Right lobe of liver (tissue), 6 donors: ENCODE measurements around the gene MEP1B. TPM values are rescaled to one million over a fixed set of nuclear protein-coding genes. Genes with fewer than 3 reads are reported as not detected.
"Not testable (repeated sequence)": the region's sequence is repeated elsewhere in the genome, so short reads cannot be mapped to it uniquely, and the experiment has no call there.

ENCODE experiments used
- ATAC-seq, 4 donors: fragments of 200-7000 bp; cut with Tn5 transposase; one replicate each; pipeline ENCODE4 v1.9.1; 2020; ENCODE audit warnings: mild to moderate bottlenecking in 4 of 4, moderate library complexity in 4 of 4
- DNase-seq, 3 donors: peaks; one replicate each; pipeline ENCODE4 v3.0.0-alpha.2; 2020
- H3K27ac ChIP-seq, 3 donors: fragments of 200-600 bp; one replicate each; pipeline ENCODE4 v1.8.0; 2022
- H3K27me3 ChIP-seq, 2 donors: fragments of 200-600 bp; one replicate each; pipeline ENCODE4 v1.8.0; 2022
- H3K36me3 ChIP-seq, 4 donors: fragments of 200-600 bp; sonication (generic) in 1 of 4; one replicate each; pipeline versions ENCODE4 v1.5.1 to v1.8.0; 2017 to 2022; ENCODE audit warnings: control low read depth in 1 of 4
- H3K4me1 ChIP-seq, 4 donors: fragments of 200-600 bp; sonication (generic) in 1 of 4; one replicate each; pipeline versions ENCODE4 v1.5.1 to v1.8.0; 2017 to 2022; ENCODE audit warnings: control low read depth in 1 of 4
- H3K4me3 ChIP-seq, 3 donors: fragments of 200-600 bp; one replicate each; pipeline ENCODE4 v1.8.0; 2022
- H3K9me3 ChIP-seq, 4 donors: fragments of 200-600 bp; sonication (generic) in 1 of 4; one replicate each; pipeline versions ENCODE4 v1.5.1 to v1.8.0; 2017 to 2022; ENCODE audit warnings: control low read depth in 1 of 4
- POLR2A ChIP-seq: fragments of 450-650 bp; IDR thresholded peaks from one replicate; pipeline ENCODE4 v1.6.1; 2017; ENCODE audit warnings: antibody characterized with exemption, mild to moderate bottlenecking
- WGBS: methylation state at CpG from one replicate; pipeline ENCODE4 v1.1.6; 2018; ENCODE audit warnings: low coverage, low lambda C conversion rate; ENCODE audit not compliant: insufficient coverage; ENCODE audit errors: missing lambda C conversion rate; 5-methylcytosine and 5-hydroxymethylcytosine counted together
- intact Hi-C, 2 donors: fragments of 100-400 bp; cut with DNase I; formaldehyde crosslinking; loops; one replicate each; pipeline versions ENCODE4 v1.11.2 to v1.14.1; 2022
- total RNA-seq, 6 experiments: library from RNA; depleted of rRNA in 2 of 6; stranded (reverse); fragments of >200 nt in 2 of 6; fragmentation: NEBNext Ultra II Directional in 3 of 6; extraction: Animal tissue kit (Norgen Biotek cat#: 25700) in 3 of 6; gene quantifications; one replicate each; pipeline versions ENCODE4 v1.1.0 to v1.2.4, GENCODE V29; 2016 to 2023
- TF ChIP-seq, protein P1 (sequence below), 4 donors: fragments of 200-600 bp in 3 of 4; fragments of 450-650 bp in 1 of 4; IDR thresholded peaks; one replicate each; pipeline versions ENCODE4 v1.5.1 to v1.8.0; 2016 to 2022; ENCODE audit warnings: antibody characterized with exemption in 4 of 4, mild to moderate bottlenecking in 2 of 4
- donor health status: DM: no; HTN: yes; CAD: no.
- donor health status: DM: no; HTN: no; CAD: no.
- donor health status: DM: no; HTN: no; CAD: no.
- donor health status: DM: no; HTN: yes; CAD: no.
- donor health status: DM: no; HTN: yes; CAD: no.

The MEP1B gene
- total RNA-seq, 6 experiments from 2014 or later = 0.56 to 1.7 (median 0.66) TPM; not detected in 2

DNA sequence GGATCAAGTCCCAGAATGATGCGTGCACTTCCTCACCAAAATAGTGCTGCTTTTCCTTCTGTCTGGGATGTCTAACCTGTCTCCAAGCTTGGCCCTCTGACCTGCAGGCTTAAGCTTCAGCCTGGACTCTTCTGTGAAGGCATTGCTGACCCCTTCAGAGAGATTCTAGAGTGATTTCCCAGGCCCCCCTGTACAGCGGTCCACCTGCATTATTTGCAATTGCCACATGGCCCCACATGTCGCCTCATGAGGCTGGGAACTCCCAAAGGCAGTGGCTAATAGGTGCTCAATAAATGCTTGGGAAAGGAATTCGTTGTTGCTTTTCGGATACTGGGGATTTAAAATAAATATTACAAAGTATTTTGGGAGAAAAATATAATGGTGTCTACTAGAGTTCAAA is 32.3 kb upstream of the MEP1B start:
- 57% methylated on average over 4 of the region's 5 CpGs for WGBS
- no peak for TF ChIP-seq POLR2A
- TF ChIP-seq, protein P1, sequence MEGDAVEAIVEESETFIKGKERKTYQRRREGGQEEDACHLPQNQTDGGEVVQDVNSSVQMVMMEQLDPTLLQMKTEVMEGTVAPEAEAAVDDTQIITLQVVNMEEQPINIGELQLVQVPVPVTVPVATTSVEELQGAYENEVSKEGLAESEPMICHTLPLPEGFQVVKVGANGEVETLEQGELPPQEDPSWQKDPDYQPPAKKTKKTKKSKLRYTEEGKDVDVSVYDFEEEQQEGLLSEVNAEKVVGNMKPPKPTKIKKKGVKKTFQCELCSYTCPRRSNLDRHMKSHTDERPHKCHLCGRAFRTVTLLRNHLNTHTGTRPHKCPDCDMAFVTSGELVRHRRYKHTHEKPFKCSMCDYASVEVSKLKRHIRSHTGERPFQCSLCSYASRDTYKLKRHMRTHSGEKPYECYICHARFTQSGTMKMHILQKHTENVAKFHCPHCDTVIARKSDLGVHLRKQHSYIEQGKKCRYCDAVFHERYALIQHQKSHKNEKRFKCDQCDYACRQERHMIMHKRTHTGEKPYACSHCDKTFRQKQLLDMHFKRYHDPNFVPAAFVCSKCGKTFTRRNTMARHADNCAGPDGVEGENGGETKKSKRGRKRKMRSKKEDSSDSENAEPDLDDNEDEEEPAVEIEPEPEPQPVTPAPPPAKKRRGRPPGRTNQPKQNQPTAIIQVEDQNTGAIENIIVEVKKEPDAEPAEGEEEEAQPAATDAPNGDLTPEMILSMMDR (IDR thresholded peaks at IDR 0.05) = no peak
- H3K36me3 ChIP-seq = no peaks in the 10 kb centered on the region
- no peak overlapping the region for H3K27ac ChIP-seq
- no peaks in the 10 kb centered on the region for H3K27me3 ChIP-seq
- ATAC-seq = no peak
- no peaks in the 10 kb centered on the region for H3K4me1 ChIP-seq
- no peak for DNase-seq
- no peak overlapping the region for H3K4me3 ChIP-seq
- no peaks in the 10 kb centered on the region for H3K9me3 ChIP-seq
- intact Hi-C loops = loop anchor here (5.0 to 10.0 kb wide), 3 partner anchors 117 to 397 kb away; no protein-coding TSS in a partner anchor

DNA sequence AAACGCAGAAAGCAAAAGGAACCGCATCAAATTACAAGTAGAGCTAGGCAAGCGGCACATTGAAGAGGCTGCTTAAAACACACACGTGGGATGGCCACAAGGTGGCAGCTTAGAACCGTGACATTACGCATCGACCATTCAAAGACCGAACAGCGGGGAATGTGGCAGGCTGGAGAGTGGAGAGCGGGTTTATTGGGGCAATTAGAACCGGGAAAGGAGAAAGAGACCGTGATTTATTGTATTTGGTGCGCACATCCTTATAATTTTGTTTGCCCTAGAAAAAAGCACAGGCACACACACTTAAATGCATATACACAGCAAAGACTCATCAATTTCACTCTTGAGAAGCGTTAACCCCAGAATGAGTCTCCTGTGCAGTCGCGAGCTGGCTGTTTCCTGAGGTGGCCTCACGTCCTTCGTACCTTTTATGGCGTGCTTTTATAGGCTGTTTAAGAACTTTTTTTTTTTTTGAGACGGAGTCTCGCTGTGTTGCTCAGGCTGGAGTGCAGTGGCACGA is 31.7 kb upstream of the MEP1B start:
- intact Hi-C loops = loop anchor here (5.0 to 10.0 kb wide), 3 partner anchors 117 to 397 kb away; no protein-coding TSS in a partner anchor
- Histone ChIP-seq H3K27me3 (no peaks in the 10 kb centered on the region), H3K9me3 (no peaks in the 10 kb centered on the region), H3K36me3 (no peaks in the 10 kb centered on the region), H3K27ac (no peak overlapping the region), H3K4me3 (peak overlapping the region; percentile 6 to 20 (median 18)), H3K4me1 (no peaks in the 10 kb centered on the region)
- WGBS = 5% methylated on average over 21 of the region's 22 CpGs
- ATAC-seq = peak; percentile 99 to 100 (median 100)
- peak; percentile 72 to 84 (median 80) for DNase-seq
- TF ChIP-seq POLR2A = no peak
- TF ChIP-seq, protein P1 (IDR thresholded peaks at IDR 0.05) = peak; percentile 75 to 88 (median 84)

DNA sequence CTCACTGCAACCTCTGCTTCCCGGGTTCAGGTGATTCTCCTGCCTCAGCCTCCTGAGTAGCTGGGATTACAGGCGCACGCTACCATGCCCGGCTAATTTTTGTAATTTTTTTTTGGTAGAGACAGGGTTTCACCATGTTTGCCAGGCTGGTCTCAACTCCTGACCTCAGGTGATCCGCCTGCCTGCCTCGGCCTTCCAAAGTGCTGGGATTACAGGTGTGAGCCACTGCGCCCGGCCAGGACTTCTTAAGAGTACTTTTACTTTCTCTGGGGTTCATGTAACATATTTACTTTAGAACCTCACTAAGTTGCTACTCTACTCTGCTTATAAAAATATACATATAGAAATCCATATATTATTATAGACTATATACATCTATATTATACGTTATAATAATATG is 31.2 kb upstream of the MEP1B start:
- not testable (repeated sequence) for H3K9me3 ChIP-seq, H3K4me1 ChIP-seq, ATAC-seq, H3K27ac ChIP-seq, DNase-seq, H3K36me3 ChIP-seq, H3K27me3 ChIP-seq
- intact Hi-C loops = loop anchor here (5.0 to 10.0 kb wide), 3 partner anchors 116 to 396 kb away; no protein-coding TSS in a partner anchor
- peak overlapping the region; percentile 6 to 20 (median 18) for H3K4me3 ChIP-seq
- 76% methylated on average over 3 of the region's 9 CpGs for WGBS

DNA sequence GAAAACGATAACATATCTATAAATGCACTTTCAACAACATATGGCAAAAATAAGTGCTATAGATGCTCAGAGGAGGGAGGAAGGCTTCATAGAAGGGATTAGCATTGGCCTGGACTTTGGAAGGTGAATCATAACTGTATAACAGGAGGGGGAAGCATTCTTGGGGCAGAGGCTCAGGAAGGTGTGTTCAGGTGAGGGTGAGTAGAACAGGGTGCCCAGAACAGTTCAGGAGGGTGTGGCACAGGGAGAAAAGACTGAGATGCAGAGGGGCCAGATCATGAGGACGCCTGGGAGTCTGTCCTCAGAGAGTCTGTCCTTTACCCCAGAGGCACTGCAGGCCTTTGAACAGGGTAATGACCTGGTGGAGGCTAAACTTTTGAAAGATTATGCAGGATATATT is 29.3 kb upstream of the MEP1B start:
- no peaks in the 10 kb centered on the region for H3K27me3 ChIP-seq
- H3K4me3 ChIP-seq = no peak overlapping the region
- no peaks in the 10 kb centered on the region for H3K9me3 ChIP-seq
- no peak for TF ChIP-seq POLR2A
- TF ChIP-seq, protein P1 (IDR thresholded peaks at IDR 0.05) = no peak
- intact Hi-C loops = no loop called here
- peak in 1 of 4 donors; percentile 54 for ATAC-seq
- no peaks in the 10 kb centered on the region for H3K4me1 ChIP-seq
- DNase-seq = no peak
- 61% methylated on average over 2 of the region's 2 CpGs for WGBS
- no peaks in the 10 kb centered on the region for H3K36me3 ChIP-seq
- H3K27ac ChIP-seq = no peak overlapping the region

DNA sequence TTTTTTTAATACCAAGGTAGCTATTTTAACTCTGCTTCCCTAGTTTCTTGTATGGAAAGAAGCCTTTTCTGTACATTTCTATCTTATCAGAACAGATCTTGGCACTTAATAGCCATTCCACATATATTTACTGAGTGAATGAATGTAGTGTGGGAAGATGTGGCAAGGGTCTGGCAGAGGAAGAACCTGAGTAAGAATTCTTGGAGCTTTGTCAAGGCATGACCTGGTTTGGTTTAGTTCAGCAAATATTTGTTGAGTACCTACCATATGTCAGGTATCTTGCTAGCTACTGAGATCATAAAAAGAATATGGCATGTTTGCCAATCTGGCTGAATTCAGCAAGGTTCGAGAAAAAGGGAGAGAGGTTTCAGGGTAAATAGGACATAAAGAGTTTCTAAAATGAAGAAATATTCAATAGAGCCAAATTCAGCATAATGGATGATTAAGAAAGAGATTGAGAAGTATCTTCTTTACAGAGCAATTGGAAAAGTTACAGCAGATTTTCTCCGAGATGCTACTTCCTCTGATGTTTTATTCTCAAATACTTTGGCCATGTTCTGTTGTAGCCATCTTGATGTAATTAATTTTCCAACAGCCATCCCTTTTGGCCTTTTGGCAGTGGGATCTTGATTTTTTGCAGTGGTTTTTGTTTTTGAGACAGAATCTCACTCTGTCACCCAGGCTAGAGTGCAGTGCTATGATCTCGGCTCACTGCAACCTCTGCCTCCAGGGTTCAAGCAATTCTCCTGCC is 21.7 kb upstream of the MEP1B start:
- Histone ChIP-seq H3K27me3 (no peaks in the 10 kb centered on the region), H3K4me1 (no peaks in the 10 kb centered on the region), H3K4me3 (no peak overlapping the region), H3K27ac (no peak overlapping the region), H3K9me3 (no peaks in the 10 kb centered on the region), H3K36me3 (no peaks in the 10 kb centered on the region)
- TF ChIP-seq, protein P1 (IDR thresholded peaks at IDR 0.05) = no peak
- TF ChIP-seq POLR2A = no peak
- WGBS = 94% methylated on average over 3 of the region's 3 CpGs
- DNase-seq (no peak), ATAC-seq (no peak)
- intact Hi-C loops = no loop called here
